CD4-positive, alpha-beta T cell treated with Interleukin-15 for 1 hour (primary cell): ENCODE measurements around the gene MMP19.
A peak's percentile ranks its signal among the peaks of the same experiment; 100 is the strongest.
"Not testable (repeated sequence)": the region's sequence is repeated elsewhere in the genome, so short reads cannot be mapped to it uniquely, and the experiment has no call there.

Experiments
- DNase-seq: peaks from one replicate; pipeline ENCODE4 v3.0.0-alpha.2; 2020

Gene MMP19

GRCh38 chr12:55843431-55843830, 695 bp upstream of the MMP19 start:
- DNase-seq, result no peak

- DNase-seq, result no peak
Observed at GRCh38 chr12:55840581-55841351, 2.0 kb downstream of the MMP19 start.

GRCh38 chr12:55839345-55840140, 3.2 kb downstream of the MMP19 start:
- no peak for DNase-seq

- DNase-seq, result no peak
Observed at GRCh38 chr12:55838361-55838760, 4.4 kb downstream of the MMP19 start.

GRCh38 chr12:55834400-55834799, 8.3 kb downstream of the MMP19 start:
- not testable (repeated sequence) for DNase-seq

GRCh38 chr12:55833056-55833455, 9.7 kb downstream of the MMP19 start:
- no peak for DNase-seq

GRCh38 chr12:55831447-55831815, 11.3 kb downstream of the MMP19 start:
- DNase-seq, result no peak

- peak; percentile 66 for DNase-seq
Observed at GRCh38 chr12:55830601-55831446, 11.9 kb downstream of the MMP19 start.

GRCh38 chr12:55829967-55830600, 12.7 kb downstream of the MMP19 start:
- DNase-seq, result peak; percentile 37

GRCh38 chr12:55828357-55828756, 14.4 kb downstream of the MMP19 start:
- DNase-seq, result no peak

GRCh38 chr12:55827806-55828205, 14.9 kb downstream of the MMP19 start:
- no peak for DNase-seq

- DNase-seq, result no peak
Observed at GRCh38 chr12:55824726-55825125, 18.0 kb downstream of the MMP19 start.

GRCh38 chr12:55823419-55823818, 19.3 kb downstream of the MMP19 start:
- no peak for DNase-seq

GRCh38 chr12:55822228-55822627, 20.5 kb downstream of the MMP19 start:
- no peak for DNase-seq

- DNase-seq, result no peak
Observed at GRCh38 chr12:55820679-55821078, 22.1 kb downstream of the MMP19 start.

GRCh38 chr12:55818886-55819285, 23.9 kb downstream of the MMP19 start:
- DNase-seq, result no peak

- DNase-seq, result no peak
Observed at GRCh38 chr12:55818140-55818728, 24.5 kb downstream of the MMP19 start.

- peak; percentile 99 for DNase-seq
Observed at GRCh38 chr12:55817345-55818139, 25.2 kb downstream of the MMP19 start, which contains the start of the genes ORMDL2 and SARNP. TSS of gene ORMDL2 (plus strand) at chr12:55818041. CDS start at chr12:55819000, 959 bp downstream. TSS of gene SARNP (minus strand) at chr12:55817724. CDS start at chr12:55817701, 23 bp downstream.

- DNase-seq, result no peak
Observed at GRCh38 chr12:55816881-55817344, 25.8 kb downstream of the MMP19 start.

- no peak for DNase-seq
Observed at GRCh38 chr12:55815473-55815872, 27.3 kb downstream of the MMP19 start.

GRCh38 chr12:55814257-55814656, 28.5 kb downstream of the MMP19 start:
- DNase-seq, result no peak
